ENCODE data around the gene POP4. TPM values are rescaled to one million over a fixed set of nuclear protein-coding genes. Genes with fewer than 3 reads are reported as not detected.
A peak's percentile ranks its signal among the peaks of the same experiment; 100 is the strongest.

The POP4 gene
- total and polyA plus RNA-seq, 10 of the 15 experiments (the other 5 are each of a cell fraction or from before 2014, with no cell fraction given), result 52.1 to 231 (median 118) TPM

DNA sequence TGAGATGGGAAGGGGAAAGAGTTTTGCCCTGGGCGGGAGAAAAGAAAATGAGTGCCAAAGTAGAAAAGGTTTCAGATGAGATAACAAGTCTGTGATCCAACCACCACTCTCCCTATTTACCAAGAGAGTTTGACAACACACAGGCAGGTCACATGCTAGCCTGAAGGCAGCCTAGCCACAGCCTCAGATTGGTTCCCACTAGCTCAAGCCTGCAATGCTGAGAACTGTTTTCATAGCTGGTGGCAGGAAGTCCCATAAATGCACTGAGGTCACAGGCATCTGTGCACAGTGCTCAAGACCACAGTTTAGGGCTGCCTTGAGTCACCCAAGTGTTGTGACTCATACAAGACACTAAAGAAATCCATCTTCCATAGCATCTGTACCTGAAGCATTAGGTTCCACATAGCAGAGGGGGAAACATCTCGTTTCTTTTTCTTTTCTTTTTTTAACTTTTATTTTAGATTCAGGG, 18.5 kb upstream of the POP4 start:
- H3K36me3 ChIP-seq (ENCODE audit: control insufficient read depth in 2 of 2, insufficient read depth in 2 of 2, low read length in 1 of 2), result no peaks in the 10 kb centered on the region
- no peaks in the 10 kb centered on the region for H4K20me1 ChIP-seq (ENCODE audit: control insufficient read depth, insufficient read depth)
- intact Hi-C loops (cut with micrococcal nuclease; ENCODE audit: unreplicated experiment), result no loop called here
- no peak overlapping the region; the same call in 1 of the 2 replicates for H3K9ac ChIP-seq (ENCODE audit: control insufficient read depth, insufficient read depth, low read length)
- DNase-seq (ENCODE audit: low read depth, low spot score) (peak; percentile 76), ATAC-seq (peak; percentile 72), FAIRE-seq (peak; percentile 59)
- no peak overlapping the region for H3K4me3 ChIP-seq
- no TSS peak for BruUV-seq (replicated peaks)
- H3K4me2 ChIP-seq (ENCODE audit: control insufficient read depth, insufficient read depth), result no peak overlapping the region
- H3K9me3 ChIP-seq (replicated peaks; ENCODE audit: control insufficient read depth, insufficient read depth, low read length), result peaks cover 2% of the 10 kb centered on the region; the same call in 1 of the 3 replicates
- CTCF ChIA-PET, result interaction anchor here (1.0 kb wide), 1 partner anchor 113 kb away, joined by 4 read pairs; no protein-coding TSS in a partner anchor
- POLR2A ChIA-PET, result no interaction called here
- in situ Hi-C loops (cut with MboI), result no loop called here
- H3K4me1 ChIP-seq (ENCODE audit: control insufficient read depth, insufficient read depth, low read length), result peaks cover 6% of the 10 kb centered on the region
- H3K27me3 ChIP-seq (replicated peaks in 1 of 2; ENCODE audit: control insufficient read depth in 2 of 2, insufficient read depth in 2 of 2, low read length in 1 of 2), result no peaks in the 10 kb centered on the region; a peak in 2 of 4 replicates
- RAD21 ChIA-PET (ENCODE audit: unreplicated experiment), result no interaction called here
- H2AFZ ChIP-seq (ENCODE audit: control insufficient read depth, low read depth, low read length), result no peak overlapping the region; the same call in 1 of the 2 replicates
- 5% methylated on average over 1 of the region's 2 CpGs for WGBS (ENCODE audit: insufficient coverage, insufficient replicate concordance, low lambda C conversion rate, missing lambda C conversion rate)
- SMC1A ChIA-PET (ENCODE audit: uncharacterized antibody, unreplicated experiment), result interaction anchor here (0.6 to 1.4 kb wide), 3 partner anchors 10 to 38 kb away, joined by 3 to 4 read pairs (median 3); no protein-coding TSS in a partner anchor
- peak overlapping the region; percentile 18; the same call in 1 of the 2 replicates for H3K27ac ChIP-seq (ENCODE audit: control insufficient read depth, insufficient read depth)
- H3K79me2 ChIP-seq (ENCODE audit: control insufficient read depth, insufficient read depth, low read length), result no peaks in the 10 kb centered on the region
- TF ChIP-seq MEF2B (IDR thresholded peaks at IDR 0.05; ENCODE audit: partially characterized antibody, poor library complexity, severe bottlenecking) (no peak), PAX5 (IDR thresholded peaks at IDR 0.05; ENCODE audit: borderline replicate concordance, low read depth, low read length) (peak; percentile 31; the same call in 1 of the 2 replicates), FOS (IDR thresholded peaks at IDR 0.05; ENCODE audit: borderline replicate concordance, extremely low read depth, insufficient read length) (no peak), NKRF (conservative IDR thresholded peaks at IDR 0.05) (no peak), CREM (IDR thresholded peaks at IDR 0.05; ENCODE audit: low read depth) (peak; percentile 23; the same call in 1 of the 2 replicates), MXI1 (IDR thresholded peaks at IDR 0.05; ENCODE audit: low read depth, low read length) (no peak), SPI1 (IDR thresholded peaks at IDR 0.05; ENCODE audit: borderline replicate concordance, insufficient read depth, low read depth, low read length) (0 out of 2 replicates have a peak, but pooled peaks have one; percentile 17), SRF (IDR thresholded peaks at IDR 0.05; ENCODE audit: low read depth in 2 of 2, low read length in 2 of 2) (peak; percentile 65 to 86; a peak in 3 of 4 replicates), CREB1 (IDR thresholded peaks at IDR 0.05; ENCODE audit: low read depth) (peak; percentile 35; the same call in 1 of the 2 replicates), ELK1 (IDR thresholded peaks at IDR 0.05; ENCODE audit: low read depth, low read length) (peak; percentile 35; the same call in 1 of the 2 replicates), TCF12 (IDR thresholded peaks at IDR 0.05; ENCODE audit: low read depth, low read length) (0 out of 2 replicates have a peak, but pooled peaks have one; percentile 9), RUNX3 (IDR thresholded peaks at IDR 0.05; ENCODE audit: low read length) (peak; percentile 85), NRF1 (conservative IDR thresholded peaks at IDR 0.05; ENCODE audit: low read depth, low read length) (no peak), REST (IDR thresholded peaks at IDR 0.05; ENCODE audit: low read depth, low read length) (no peak), JUNB (IDR thresholded peaks at IDR 0.05) (peak; percentile 64)
- TF ChIP-seq, protein P1, sequence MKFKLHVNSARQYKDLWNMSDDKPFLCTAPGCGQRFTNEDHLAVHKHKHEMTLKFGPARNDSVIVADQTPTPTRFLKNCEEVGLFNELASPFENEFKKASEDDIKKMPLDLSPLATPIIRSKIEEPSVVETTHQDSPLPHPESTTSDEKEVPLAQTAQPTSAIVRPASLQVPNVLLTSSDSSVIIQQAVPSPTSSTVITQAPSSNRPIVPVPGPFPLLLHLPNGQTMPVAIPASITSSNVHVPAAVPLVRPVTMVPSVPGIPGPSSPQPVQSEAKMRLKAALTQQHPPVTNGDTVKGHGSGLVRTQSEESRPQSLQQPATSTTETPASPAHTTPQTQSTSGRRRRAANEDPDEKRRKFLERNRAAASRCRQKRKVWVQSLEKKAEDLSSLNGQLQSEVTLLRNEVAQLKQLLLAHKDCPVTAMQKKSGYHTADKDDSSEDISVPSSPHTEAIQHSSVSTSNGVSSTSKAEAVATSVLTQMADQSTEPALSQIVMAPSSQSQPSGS (IDR thresholded peaks at IDR 0.05; ENCODE audit: low read length), result peak; percentile 66
